Hematopoietic multipotent progenitor cell treated with erythropoietin and hydrocortisone succinate and interleukin-3 and kit ligand, for 15 days (in vitro differentiated cells): Measurements from ENCODE around the gene CCSAP.
A peak's percentile ranks its signal among the peaks of the same experiment; 100 is the strongest.

Experiments used
- DNase-seq: peaks from one replicate; pipeline ENCODE4 v3.0.0-alpha.2; 2015; ENCODE audit warnings: low spot score

Gene CCSAP

DNA sequence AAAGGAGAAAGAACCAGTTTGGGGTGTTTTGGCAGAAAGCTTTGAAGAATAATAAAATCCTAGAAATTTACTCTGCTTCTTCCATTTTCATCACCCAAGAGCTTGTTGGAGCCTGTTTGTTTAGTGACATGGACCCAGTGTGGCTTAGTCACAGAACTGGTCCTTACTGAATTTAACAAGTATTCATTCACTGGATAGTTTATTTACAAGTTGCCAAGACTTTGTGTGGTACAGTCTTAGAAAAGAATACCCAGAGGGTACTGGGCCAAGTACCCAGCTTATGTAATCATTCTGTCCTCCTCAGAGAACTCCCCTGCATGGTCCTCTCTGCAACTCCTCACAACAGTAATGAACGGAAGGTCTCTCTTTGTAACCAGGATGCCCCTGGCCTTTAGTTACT is 55.6 kb downstream of the CCSAP start:
- DNase-seq: no peak

DNA sequence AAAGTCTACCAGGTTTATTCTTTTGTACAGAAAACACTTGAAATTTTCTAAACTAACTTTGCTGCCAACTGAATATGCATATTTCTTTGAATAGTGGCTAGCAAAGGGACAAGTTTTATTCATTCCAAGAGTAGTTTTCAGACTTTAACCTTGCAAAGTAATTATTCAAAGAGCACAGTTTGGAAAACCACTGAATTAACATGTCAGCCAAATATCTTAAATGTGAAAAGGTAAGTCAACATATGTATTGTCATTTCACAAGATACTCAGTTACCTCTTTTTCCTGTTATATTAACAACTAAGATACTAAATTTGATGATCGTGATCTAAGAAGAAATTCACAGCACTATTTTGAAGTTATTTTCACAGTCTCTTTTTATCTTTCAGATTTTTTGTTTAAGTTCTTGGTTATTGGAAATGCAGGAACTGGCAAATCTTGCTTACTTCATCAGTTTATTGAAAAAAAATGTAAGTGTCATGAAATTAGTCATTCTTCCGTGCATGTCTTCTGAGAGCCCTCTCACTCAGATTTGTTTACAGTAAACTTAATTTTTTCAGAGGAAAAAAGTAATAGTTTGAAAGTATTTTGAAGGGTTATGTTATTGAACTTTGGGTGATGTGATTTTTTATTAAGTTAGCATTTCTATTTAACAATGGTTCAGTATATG is 56.6 kb downstream of the CCSAP start:
- no peak for DNase-seq

DNA sequence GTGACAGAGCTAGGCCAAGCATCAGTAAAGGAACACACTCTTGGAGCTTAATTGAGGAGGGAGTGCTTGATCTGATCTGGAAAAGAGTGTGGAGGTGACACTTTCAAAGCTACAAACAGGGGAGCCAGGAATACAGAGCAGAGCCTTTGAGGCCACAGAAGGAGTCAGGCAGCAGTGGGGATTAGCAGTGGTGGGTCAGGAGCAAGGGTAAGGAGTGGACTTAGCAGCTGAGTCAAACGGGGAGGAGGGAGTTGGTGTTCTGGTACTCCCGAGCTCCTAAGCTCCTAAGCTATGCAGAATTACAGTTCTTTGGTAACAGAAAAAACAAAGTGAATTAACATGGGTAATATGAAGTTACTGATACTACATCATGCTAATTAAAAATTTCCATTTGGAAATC is 57.4 kb downstream of the CCSAP start:
- DNase-seq: no peak

DNA sequence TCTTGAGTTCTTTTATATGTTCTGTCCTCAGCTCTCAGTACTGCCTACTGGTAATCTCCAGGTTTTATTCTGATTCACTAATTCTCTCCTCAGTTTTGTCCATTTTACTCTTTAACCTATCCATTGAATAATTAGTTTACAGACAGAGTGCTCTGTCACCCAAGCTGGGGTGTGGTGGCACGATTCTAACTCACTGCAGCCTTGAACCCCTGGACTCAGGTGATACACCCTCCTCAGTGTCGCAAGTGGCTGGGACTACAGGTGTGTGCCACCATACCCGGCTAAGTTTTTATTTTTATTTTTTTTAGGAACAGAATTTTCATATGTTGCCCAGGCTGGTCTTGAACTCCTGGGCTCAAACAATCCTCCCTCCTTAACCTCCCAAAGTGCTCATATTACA is 58.0 kb downstream of the CCSAP start:
- DNase-seq: no peak

DNA sequence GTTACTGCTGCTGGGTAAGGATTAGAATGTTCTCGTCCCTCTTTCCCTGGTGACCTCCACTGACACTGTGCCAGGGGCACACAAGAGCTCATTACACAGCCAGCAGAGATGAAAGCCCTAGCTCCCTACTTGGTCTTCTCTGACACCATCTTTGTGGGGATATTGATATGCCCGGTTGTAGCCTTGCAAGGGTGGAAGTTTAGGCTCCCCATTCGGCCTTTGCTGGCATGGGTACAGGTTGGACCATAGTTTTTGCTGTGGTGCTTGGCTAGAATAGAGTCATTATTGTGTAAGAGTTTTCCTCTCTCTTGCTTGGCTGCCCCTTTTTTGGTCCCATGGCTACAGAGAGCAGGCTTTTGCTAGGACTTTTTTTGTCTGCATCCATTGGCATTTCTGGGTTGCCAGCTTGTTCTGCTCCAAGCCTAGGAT is 59.6 kb downstream of the CCSAP start:
- no peak for DNase-seq

DNA sequence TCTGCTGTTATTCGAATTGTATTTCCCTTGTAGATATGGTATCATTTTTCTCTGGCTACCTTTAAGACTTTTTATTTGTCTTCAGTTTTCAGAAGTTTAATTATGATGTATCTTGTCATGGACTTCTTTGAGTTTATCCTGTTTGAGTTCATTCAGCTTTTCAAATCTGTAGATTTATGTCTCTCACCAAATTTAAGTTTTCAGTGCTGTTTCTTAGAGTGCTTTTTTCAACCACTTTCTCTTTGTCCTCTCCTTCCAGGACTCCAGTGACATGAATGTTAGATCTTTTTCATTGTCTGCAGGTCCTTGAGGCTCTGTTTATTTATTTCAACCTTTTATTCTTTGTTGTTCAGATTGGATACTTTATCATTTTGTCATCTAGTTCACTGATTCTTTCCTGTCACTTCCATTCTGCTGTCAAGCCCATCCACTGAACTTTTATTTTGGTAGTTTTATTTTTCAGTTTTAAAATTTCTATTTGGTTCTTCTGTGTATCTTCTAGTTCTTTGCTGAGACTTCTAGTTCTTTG is 60.5 kb downstream of the CCSAP start:
- DNase-seq: no peak

DNA sequence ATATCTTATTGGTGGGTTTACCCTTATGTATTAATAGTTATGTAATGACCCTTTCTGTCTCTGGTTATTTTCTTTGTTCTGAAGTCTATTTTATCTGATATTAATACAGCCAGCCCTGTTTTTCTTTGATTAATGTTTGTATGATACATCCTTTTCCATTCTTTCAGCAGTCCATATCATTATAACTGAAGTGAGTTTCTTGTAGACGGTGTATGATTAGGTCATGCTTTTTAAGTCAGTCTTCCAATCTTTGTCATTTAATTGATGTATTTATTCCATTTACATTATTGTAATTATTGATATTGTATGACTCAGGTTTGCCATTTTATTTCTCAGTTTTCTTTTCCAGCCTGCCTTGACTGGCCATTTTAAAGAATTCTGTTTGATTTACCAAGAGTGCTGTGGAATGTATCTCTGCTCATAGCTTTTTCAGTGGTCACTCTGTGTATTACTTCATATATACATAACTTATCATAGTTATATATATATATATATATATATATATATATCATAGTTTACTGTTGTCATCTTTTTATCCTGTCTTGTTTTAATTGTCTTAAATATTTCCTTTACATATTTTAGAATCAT is 61.4 kb downstream of the CCSAP start:
- DNase-seq: no peak

DNA sequence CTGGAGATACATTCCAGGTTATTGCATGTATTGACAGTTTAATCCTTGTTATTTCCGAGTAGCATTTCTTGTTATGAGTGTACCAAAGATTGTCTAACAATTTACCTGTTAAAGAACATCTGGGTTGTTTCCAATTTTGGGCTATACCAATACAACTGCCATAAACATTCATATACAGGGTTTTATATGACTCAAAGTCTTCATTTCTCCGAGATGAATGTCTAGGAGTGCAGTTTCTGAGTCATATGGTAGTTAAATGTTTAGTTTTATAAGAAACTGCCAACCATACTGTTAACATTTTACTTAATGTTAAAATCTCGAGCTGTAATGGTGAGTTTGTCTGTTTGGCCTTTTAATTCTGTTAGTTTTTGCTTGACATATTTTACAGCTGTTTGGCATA is 61.9 kb downstream of the CCSAP start:
- no peak for DNase-seq

DNA sequence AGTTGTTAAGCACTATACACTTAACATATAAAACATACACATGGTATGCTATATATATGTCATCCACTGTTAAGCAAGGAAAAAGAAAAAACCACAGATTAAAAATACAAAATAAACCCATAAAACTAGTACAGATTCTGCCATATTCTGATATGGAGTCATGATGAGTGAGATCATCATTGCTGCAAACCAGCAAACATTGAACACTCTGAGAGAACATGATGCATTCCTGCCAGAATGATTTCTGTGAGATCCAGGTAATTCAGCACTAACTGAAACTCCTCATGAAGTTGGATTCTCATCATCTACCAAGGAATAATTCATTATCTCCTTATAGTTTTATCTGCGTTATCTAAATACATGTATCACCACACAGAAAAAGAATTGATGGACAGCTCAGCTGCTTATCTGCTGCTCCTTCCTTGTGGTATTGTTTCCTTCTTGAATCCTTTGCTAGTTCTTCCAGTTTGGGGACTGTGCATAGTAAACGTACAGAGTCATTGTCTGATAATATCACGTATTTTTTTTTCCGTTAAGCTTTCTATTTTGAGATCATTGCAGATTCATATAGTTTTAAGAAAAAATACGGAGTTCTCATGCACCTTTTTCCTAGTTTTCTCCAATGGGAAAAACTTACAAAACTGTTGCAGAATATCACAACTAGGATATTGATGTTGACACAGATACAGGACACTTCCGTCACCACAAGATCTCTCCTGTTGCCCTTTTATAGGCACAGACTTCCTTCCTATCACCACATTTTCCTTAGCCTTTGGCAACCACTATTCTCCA is 62.6 kb downstream of the CCSAP start:
- DNase-seq: no peak

DNA sequence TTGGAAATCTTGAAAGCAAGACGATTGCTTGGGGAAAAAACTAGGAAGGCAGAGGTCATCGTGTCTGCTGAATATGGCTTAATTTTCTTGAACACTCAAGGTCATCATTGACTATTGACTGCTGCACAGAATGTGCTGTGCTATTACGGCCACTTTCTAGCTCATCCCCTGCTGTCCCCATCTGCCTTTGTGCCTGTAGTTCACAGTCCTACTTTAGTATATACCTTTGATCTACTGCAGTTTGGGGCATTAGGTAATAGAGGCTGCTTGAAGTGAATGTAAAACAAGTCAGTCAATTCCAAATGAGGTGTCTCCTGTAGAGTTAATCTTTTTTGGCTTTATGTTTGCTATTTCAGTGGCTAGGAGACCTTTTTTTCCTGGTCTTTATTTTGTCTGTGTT is 63.6 kb downstream of the CCSAP start:
- no peak for DNase-seq

DNA sequence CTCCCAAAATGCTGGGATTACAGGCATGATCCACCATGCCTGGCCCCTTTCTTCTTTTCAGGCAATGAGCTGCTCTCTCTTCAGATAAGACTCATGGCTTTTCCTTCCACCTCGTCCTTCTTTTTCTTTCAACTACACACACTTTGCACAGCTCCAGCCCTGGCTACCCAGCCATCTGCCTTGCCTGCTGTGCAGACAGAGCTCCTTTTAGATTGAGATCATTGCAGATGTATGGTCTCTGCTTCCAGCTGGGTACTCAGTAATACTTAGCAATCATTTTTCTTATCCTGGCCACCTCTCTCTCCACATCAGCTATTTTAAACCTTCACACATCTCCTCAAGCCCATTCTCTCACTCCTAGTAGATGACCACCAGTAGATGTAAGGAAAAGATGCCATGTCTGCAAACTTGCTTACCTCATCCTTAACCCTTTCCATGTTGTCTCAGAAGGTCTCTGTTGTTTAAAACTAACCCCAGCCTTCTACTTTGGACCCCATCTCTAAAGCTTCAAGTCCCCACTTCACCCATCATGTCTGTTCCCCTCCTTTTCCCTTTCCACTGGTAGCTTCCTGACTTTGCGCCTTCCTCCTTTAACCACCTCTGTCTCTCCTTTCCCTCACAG is 64.6 kb downstream of the CCSAP start:
- no peak for DNase-seq

DNA sequence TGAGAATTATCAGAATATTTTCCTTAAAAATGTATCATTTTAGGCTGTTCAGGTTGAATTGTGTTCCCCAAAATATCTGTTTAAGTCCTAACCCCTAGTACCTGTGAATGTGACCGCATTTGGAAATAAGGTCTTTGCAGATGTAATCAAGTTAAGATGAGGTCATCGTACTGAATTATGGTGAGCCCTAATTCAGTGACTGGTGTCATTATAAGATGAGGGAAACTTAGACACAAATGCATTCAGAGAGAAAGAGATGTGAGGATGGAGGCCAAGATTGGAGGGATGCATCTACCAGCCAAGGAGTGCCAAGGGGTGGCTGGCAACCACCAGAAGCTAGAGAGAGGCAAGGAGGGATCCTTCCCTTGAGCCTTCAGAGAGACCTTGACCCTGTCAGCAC is 67.8 kb downstream of the CCSAP start:
- DNase-seq: no peak

DNA sequence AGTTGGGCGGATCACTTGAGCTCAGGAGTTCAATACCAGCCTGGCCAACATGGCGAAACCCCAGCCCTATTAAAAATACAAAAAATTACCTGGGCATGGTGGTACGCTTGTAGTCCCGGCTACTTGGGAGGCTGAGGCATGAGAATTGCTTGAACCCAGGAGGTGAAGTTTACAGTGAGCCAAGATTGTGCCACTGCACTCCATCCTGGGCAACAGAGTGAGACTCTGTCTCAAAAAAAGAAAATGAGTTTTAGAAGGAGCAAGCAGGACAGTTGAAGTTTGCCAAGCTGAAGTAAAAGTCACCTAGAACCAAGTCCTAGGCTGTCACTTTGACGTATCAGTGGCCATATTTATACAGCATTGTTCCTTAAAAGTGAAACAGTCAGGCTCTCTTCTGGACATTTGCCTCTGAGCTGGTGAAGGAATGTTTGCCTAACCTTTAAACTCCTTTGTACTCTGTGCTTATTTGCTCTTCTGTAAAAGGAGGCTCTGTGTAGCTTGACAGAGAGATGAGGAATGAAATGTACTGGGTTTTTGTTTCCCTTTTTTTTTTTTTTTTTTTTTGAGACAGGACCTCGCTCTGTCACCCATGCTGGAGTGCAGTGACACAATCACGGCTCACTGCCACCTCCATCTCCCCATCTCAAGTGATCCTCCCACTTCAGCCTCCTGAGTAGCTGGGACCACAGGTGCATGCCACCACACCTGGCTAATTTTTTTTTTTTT is 69.2 kb downstream of the CCSAP start:
- no peak for DNase-seq

DNA sequence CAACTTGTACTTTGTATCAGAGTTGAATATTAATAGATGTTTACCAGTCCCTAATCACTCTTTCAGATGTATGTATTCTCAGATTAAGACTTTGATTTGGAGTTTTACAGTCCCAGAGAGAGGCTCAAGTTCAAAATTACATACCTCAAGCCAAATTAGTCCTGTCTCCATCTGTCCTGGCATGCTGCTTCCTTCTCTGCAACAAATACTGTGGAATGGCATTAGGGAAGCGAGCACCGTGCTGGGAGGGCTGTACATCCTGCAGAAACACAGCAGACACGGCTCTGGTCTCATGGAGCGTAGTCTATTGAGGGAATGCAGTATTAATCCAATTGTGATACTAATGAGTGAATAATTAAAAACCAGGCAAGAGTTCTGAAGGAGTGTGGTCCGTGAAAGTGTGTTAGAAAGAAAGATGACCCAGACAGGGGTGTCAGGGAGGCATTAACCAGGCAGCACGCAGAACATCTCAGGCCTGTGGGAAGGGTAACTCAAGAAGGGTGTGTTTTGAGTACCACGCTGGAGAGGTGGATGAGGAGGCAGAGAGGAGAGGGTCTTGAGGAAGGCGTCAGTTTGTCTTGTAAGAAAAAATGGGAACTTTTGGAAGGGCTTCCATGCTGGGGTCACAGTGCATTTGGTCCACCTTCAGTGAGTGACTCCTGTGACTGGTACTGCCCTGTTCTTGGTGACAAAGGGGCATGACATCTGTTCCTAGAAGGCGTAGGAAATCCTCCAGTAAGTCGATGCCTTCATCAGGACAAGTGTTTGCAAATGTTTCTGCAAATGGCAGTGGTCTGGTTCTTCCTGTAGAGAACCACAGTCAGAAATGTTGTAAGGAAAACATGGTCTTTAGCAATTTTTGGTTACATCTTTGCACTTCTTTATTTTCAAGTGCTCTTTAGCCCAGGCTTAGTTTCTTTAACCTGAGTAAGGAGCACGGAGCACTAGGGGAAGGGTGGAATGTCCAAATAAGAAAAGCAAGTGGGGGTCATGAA is 70.4 kb downstream of the CCSAP start:
- DNase-seq: no peak

DNA sequence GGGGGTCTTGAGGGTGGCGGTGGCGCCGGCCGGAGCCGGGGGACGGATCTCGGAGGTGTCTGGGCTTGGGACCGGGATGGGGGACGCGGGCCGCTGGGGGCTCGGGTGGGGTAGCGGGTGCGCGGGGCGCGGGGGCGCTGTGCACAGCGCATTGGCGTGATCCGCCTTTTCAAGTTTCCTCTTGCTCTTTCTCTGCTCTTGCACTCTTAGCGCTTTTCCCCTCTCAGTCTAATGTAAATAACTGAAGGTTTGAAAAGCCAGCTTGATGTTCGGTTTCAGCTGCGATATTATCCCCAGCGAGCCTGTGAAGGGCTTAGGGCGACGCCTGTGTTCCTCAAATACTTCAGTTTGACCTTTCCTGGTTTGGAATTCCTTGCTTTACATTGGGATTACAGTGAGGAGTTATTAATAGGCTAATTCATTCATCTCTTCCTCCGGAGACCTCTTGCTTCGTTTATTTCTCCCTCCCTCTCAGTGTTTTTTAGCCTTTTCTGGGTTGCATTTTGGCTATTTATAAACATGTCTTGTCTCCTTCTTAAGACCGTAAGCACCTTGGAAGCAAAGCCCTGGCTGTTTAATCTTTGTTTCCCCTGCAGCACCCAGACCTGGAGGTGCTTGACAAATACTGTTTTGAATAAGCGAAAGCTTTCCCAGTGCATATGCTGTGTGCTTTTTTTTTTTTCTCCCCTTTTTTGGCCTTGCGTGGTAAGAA is 71.2 kb downstream of the CCSAP start:
- peak; percentile 17 for DNase-seq
